SK-N-MC (cell line): ENCODE measurements around the gene CNST.
"Not testable (repeated sequence)": the region's sequence is repeated elsewhere in the genome, so short reads cannot be mapped to it uniquely, and the experiment has no call there.

Source experiments
- DNase-seq: peaks from one replicate; pipeline ENCODE4 v3.0.0-alpha.2; 2011; ENCODE audit warnings: low read depth, low spot score
- H3K27ac ChIP-seq: fragments of 200-600 bp; sonication (generic); 2 replicates; pipeline ENCODE4 v1.5.1; 2016; ENCODE audit warnings: mixed run types
- H3K36me3 ChIP-seq: fragments of 200-600 bp; sonication (generic); 2 replicates; pipeline ENCODE4 v1.6.1; 2017; ENCODE audit warnings: antibody characterized with exemption, low read length, mixed read lengths; ENCODE audit not compliant: insufficient read depth
- H3K4me3 ChIP-seq: fragments of 200-600 bp; sonication (generic); 2 replicates; pipeline ENCODE4 v1.5.1; 2016
- H3K9ac ChIP-seq: fragments of 200-600 bp; sonication (generic); 2 replicates; pipeline ENCODE4 v1.8.0; 2017; ENCODE audit warnings: mixed run types, mixed read lengths; ENCODE audit not compliant: insufficient read length
- H3K9me3 ChIP-seq: fragments of 200-600 bp; sonication (generic); 2 replicates; pipeline ENCODE4 v1.6.1; 2017; ENCODE audit warnings: low read depth, mild to moderate bottlenecking, antibody characterized with exemption, low read length, moderate library complexity, mixed read lengths
- EZH2 ChIP-seq: fragments of 200-600 bp; sonication (generic); IDR thresholded peaks from one replicate; pipeline ENCODE4 v1.6.1; 2017; ENCODE audit warnings: antibody characterized with exemption
- FOXP2 ChIP-seq: optimal IDR thresholded peaks from 2 replicates; pipeline ENCODE3; 2011; ENCODE audit warnings: mild to moderate bottlenecking, moderate library complexity; ENCODE audit not compliant: insufficient read depth; ENCODE audit errors: extremely low read length, control extremely low read depth
- POLR2AphosphoS5 ChIP-seq: IDR thresholded peaks from 2 replicates; pipeline ENCODE4 v1.6.1; 2012; ENCODE audit warnings: mild to moderate bottlenecking, low read depth, low read length, borderline replicate concordance

Gene CNST

GRCh38 chr1:246544001-246544400, 22.3 kb upstream of the CNST start:
- Histone ChIP-seq H3K9ac (no peak overlapping the region), H3K36me3 (peaks cover 54% of the 10 kb centered on the region), H3K4me3 (no peak overlapping the region), H3K27ac (no peak overlapping the region), H3K9me3 (no peaks in the 10 kb centered on the region)
- TF ChIP-seq EZH2, result no peak
- TF ChIP-seq FOXP2, result no peak
- no peak for TF ChIP-seq POLR2AphosphoS5
- no peak for DNase-seq

- Histone ChIP-seq H3K4me3 (no peak overlapping the region), H3K27ac (no peak overlapping the region), H3K36me3 (peaks cover 57% of the 10 kb centered on the region; the same call in 1 of the 2 replicates), H3K9ac (no peak overlapping the region), H3K9me3 (no peaks in the 10 kb centered on the region)
- TF ChIP-seq EZH2, result no peak
- no peak for TF ChIP-seq POLR2AphosphoS5
- no peak for TF ChIP-seq FOXP2
- DNase-seq, result no peak
These were observed 16.6 kb upstream of the CNST start for GRCh38 chr1:246549665-246550064.

- Histone ChIP-seq H3K4me3 (no peak overlapping the region), H3K9ac (no peak overlapping the region), H3K36me3 (peaks cover 64% of the 10 kb centered on the region; the same call in 1 of the 2 replicates), H3K9me3 (no peaks in the 10 kb centered on the region), H3K27ac (no peak overlapping the region)
- no peak for DNase-seq
- TF ChIP-seq POLR2AphosphoS5 (no peak), EZH2 (no peak), FOXP2 (no peak)
These were observed 15.9 kb upstream of the CNST start for GRCh38 chr1:246550402-246550801.

- Histone ChIP-seq H3K9me3 (no peaks in the 10 kb centered on the region), H3K36me3 (peaks cover 72% of the 10 kb centered on the region), H3K4me3 (no peak overlapping the region), H3K9ac (no peak overlapping the region), H3K27ac (no peak overlapping the region)
- TF ChIP-seq EZH2, result no peak
- TF ChIP-seq FOXP2, result no peak
- no peak for TF ChIP-seq POLR2AphosphoS5
- no peak for DNase-seq
These were observed 14.1 kb upstream of the CNST start for GRCh38 chr1:246552110-246552509.

GRCh38 chr1:246554201-246554600, 12.1 kb upstream of the CNST start:
- no peak overlapping the region for H3K9ac ChIP-seq
- TF ChIP-seq EZH2, result no peak
- TF ChIP-seq POLR2AphosphoS5, result no peak
- no peak for TF ChIP-seq FOXP2
- no peak overlapping the region for H3K4me3 ChIP-seq
- no peak for DNase-seq
- H3K36me3 ChIP-seq, result peaks cover 65% of the 10 kb centered on the region
- H3K9me3 ChIP-seq, result no peaks in the 10 kb centered on the region
- no peak overlapping the region for H3K27ac ChIP-seq

GRCh38 chr1:246558041-246558440, 8.2 kb upstream of the CNST start:
- Histone ChIP-seq H3K27ac (no peak overlapping the region), H3K4me3 (no peak overlapping the region), H3K9ac (no peak overlapping the region), H3K36me3 (peaks cover 53% of the 10 kb centered on the region), H3K9me3 (no peaks in the 10 kb centered on the region)
- DNase-seq, result no peak
- TF ChIP-seq POLR2AphosphoS5, result no peak
- TF ChIP-seq FOXP2, result no peak
- no peak for TF ChIP-seq EZH2

GRCh38 chr1:246559310-246559709, 6.9 kb upstream of the CNST start:
- TF ChIP-seq EZH2 (no peak), POLR2AphosphoS5 (no peak), FOXP2 (no peak)
- H3K27ac ChIP-seq, result no peak overlapping the region
- H3K4me3 ChIP-seq, result no peak overlapping the region
- peaks cover 53% of the 10 kb centered on the region for H3K36me3 ChIP-seq
- H3K9me3 ChIP-seq, result no peaks in the 10 kb centered on the region
- H3K9ac ChIP-seq, result no peak overlapping the region
- DNase-seq, result no peak

GRCh38 chr1:246560833-246561232, 5.4 kb upstream of the CNST start:
- DNase-seq, H3K9me3 ChIP-seq, H3K9ac ChIP-seq, H3K4me3 ChIP-seq, H3K27ac ChIP-seq: not testable (repeated sequence)
- peaks cover 44% of the 10 kb centered on the region for H3K36me3 ChIP-seq
